ENCODE data around the gene CDH10.

Gene CDH10

DNA sequence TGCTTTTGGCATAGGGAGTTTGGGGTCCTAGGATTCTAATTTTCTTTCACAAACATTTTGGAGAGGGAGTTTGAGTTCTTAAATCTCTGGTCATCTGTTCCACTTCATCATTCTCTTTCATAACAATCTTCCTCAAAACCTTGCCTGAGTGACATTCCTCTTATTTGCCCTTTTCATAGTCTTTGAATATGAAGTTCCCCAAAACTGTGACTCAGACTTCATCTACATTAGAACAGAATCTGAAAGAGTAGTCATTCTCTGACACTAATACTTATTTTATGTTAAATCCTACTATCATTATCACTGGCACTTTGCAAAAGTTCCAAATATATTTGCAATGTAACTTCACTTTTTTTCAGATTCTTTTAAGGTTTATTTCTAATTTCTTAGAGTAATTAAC is 163.8 kb downstream of the CDH10 start:
- DNase-seq = no peak

DNA sequence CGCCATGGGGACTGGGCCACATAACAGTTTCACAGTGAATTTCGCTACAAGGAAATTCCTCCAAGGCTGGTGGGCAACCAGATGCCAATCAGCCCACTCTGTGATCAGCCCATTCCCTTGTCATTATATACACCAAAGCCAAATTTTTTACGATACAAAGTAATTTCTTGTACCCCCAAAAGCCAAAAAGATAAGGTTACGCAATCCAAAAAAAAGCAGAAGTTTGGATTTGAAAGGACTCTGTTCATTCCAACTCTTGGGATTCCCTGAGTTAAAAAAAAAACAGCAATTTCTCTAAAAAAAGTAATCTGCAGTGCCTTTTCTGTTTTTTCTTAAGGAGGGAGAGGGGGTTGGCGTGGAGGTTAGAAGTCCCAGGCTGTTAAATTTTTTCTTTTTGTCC is 166.8 kb downstream of the CDH10 start:
- no peak for DNase-seq

DNA sequence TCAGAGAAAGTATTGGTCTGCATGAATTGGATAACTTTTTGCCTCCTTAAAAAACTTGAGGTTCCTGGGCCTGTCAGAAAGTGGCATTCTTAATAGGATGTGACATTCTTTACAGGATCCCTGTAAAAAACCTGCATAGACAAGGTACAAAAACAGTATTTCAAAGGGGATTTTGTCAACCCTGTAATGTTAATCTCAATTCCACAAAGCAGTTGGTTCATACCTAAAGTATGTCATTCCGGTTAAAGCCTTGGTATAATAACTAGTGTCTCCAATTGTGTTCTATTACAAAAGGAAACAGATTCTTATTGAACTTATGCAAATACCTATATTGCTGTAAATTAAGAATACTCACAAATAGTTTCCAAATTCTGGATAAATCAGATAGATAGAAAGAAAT is 169.7 kb downstream of the CDH10 start:
- no peak for DNase-seq

DNA sequence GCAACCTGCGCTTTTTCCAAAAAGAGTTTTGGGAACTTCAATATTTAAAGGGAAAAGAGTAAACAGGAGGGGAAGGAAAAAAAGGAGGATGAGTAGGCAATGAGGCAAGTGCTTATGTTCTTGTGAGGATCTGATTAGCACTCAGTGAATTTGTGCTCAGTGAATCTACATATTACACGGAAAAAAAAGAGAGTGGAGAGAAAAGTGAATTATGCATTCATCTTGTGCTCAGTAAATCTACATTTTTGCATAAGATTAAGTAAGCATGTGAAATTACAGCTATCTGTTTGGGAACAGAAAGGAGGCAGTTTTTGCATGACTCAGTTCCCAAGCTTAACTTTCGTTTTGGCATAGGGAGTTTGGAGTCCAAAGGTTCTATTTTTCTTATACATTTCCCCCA is 170.1 kb downstream of the CDH10 start:
- DNase-seq = no peak

DNA sequence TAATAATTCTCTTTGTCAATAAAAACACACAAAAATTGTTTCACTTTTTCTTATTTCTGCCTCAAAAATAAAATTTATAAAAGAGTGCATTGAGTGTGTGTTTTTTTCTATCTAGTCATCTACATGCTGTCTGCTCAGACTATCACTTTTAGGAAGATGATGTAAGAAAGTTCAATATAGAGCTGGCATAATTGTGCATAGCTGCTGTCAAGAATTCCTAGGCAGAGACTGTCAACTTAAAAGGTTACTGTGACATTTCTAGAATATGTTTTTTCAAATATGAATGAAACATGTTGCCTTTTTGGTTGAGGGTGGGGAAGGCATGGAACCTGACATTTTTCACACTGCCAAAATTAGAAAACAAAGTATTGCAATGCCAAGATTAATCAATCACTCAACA is 172.3 kb downstream of the CDH10 start:
- no peak for DNase-seq

DNA sequence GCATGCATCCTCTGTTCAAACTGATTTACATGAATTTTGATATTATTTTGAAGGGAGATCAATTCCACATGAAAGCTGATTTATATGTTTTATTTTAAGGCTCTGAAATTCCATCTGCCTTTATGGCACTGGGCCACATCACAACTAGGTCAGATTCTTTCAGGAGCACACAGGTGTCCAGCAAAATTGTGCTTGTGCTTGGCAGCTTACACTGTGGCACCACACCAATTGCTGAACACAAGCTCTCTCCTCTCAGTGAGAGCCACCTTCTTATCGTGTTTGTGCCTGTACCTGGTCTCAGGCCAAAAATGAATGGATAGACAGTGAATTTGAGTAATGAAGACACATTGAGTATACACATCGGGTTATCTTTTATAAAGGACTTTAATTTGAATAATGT is 200.4 kb downstream of the CDH10 start:
- no peak for DNase-seq

DNA sequence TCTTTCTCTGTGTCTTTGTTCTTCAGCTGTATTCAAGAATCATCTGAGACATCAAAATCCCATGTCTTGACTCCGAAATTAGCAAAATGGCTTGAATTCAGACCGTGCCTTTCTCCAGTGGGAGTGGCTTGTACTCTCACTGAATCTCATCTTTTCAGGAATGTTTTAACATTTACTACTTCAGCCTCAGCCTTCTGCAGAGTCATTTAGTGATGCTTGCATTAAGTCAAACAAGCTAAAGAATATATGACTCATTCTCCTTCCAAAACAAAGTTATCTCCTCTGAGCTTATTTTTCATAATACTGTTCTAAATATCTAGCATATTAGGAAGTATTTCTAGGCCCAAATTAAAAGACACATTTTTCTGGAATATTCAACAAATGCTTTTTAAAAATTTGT is 205.3 kb downstream of the CDH10 start:
- DNase-seq = no peak

All from fibroblast of skin of abdomen (primary cell).